GM18499 (cell line): ENCODE measurements around the gene FBXO5.

Experiments used
- ATAC-seq: cut with Tn5 transposase; IDR thresholded peaks from one replicate; pipeline ENCODE4 v1.9.1; 2021; ENCODE audit warnings: moderate number of reproducible peaks; ENCODE audit not compliant: insufficient read depth, unreplicated experiment

Gene FBXO5

DNA sequence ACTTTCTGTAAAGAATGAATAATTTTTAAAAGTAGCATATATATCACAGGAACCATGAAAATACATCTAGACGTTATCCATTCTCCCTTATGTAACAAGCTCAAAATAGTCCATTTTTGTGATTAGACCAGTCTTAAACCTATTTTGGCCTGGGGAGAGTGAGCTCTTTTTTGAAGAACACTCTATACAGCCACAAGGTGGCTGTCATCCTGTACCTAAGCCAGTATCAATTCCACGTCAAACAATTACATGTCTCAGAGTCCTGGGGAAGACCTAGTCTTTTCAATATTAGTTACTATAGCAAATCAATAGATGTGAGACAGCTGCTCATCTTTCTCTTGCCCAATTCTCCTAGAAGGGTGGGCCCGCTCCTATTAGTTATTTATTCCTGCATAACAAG is 28.4 kb downstream of the FBXO5 start:
- no peak for ATAC-seq

DNA sequence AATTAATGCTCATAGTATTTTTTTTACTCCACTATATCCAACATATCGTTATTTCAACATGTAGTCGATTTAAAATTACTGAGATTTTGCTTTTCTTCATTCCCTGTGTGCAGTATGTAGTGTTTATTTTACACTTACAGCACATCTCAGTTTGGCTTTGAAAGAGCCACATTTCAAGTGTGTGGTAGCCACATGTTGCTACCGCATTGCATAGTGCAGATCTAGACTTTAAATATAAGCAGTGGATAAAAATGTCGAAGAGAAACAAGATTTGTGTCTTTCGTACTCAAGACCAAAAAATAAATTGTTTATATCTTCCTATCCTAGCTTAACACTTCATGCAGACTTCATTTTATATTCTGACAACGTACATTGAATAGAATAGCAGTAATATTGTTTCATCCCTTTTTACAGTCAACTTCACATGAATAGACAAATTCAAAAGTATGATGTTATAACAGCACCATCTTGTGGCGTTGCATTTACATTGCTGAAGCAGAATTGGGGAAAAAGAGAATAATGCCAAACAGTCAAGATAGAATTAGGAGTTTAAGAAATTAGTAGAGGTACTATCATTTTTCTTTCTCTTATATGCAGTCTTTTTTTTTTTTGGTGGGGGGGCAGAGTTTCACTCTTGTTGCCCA is 29.9 kb downstream of the FBXO5 start:
- ATAC-seq = no peak

DNA sequence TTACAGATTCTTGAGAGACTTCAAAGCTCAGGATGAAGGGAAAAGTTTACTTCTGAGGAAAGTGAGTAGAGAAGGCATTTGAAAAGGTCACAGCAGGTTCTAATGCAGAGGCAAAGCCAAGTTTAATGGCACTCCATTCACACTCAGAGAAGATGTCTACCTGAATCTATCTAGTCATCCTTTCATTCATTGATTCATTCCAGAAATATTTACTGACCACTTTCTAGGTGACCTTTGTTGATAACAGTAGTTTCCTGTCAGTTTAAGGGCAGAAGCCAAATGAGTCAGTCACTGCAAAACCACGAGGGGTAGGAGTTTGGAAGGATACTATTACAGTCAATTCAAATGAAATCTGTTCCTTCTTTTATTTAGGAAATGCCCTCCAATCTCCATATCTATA is 30.8 kb downstream of the FBXO5 start:
- ATAC-seq = no peak

DNA sequence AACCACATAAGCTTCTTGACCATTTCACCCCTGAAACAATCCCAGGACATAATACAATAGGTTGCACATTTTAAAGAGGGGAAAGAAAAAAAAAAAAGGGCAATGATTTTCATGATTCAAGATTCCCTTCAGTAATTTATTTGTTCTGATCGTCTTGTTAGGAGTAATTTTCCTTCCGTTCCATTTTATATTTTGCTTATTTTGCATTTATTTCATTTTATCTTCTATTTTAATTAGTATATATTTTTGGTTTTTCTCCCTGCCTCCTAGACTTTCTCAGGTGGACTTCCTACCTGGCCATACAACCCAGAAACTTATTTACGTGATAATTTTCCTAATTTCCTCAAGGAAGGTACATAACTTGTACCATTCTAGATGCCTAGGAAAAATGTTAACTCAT is 32.6 kb downstream of the FBXO5 start:
- no peak for ATAC-seq

DNA sequence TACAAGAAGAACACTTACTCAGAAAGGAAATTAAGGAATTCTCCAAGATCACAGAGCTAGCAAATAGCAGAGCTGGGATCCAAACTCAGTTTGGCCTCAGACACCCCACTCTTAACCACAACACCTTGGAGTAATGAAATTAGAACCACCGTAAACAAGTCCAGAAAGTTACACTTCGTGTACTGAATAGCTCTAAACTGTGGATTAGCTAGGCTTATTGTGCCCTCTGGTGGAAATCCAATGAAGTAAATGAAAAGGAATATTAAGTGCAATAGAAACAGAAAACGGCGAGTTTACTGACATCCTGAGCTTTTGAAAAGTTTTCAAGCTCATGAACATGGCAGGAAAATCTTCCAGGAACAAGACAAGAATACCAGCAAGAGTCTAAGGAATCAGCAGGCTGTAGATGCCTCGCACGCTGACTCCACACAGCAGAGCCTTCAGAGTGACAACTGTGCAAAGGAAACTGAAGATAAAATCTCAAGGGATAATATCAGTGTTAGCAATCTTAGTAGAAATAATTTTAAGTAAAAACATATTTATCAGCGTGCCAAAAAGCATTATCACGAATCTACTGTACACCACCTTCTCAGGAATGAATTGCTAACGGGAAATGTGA is 34.6 kb downstream of the FBXO5 start:
- peak; percentile 67 for ATAC-seq

DNA sequence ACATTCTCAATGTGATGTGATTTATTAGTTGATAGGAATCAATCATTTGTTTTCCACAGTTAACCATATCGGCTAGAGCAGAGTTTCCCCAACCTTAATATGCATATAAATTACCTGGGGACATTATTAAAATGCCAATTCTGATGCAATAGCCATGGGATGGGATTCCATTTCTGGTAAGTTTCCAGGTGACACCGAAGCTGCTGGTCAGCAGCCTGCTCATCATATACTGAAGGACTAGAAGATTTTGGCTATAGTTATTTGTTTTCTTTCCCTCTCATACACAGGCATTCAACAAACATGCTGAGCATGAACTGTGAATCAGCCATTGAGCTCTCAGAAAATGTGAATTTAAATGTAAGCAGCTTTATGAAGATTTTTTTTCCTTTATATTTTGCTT is 35.8 kb downstream of the FBXO5 start:
- no peak for ATAC-seq

DNA sequence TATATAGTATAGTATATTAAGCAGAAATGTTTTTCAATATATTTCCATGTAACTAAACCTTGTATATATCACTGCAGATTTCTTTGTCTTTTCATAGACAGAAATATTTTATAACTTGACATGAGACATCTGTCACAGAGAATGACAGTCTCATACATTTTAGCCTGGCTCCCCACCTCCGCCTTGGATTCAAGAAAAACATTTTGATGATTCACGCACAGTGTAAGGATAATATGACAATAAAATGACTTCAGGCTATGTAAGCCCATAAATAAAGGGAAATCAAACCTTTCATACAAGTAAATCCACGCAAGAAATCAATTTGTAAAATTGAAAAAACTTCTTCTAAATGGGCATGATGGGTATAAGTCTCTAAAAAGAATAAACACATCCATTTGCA is 36.4 kb downstream of the FBXO5 start:
- no peak for ATAC-seq

DNA sequence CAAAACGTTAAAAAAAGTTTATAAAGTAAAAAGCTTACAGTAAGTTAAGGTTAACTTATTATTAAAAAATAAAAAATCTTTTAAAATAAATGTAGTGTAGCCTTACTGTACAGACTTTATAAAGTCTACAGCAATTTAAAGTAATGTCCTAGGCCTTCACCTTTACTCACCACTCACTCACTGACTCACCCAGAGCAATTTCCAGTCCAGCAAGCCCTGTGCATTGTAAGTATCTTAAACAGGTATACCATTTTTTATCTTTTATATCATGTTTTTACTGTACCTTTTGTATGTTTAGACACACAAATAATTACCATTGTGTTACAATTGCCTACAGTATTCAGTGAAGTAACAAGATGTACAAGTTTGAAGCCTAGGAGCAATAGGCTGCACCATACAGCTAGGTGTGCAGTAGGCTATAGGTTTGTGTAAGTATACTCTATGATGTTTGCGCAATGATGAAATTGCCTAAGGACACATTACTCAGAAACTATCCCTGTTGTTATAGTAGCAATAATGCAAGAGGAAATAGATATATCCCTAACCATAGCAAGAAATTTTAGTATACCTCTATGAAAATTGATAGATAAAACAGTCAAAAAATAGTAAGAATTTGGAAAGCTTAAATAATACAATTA is 39.5 kb downstream of the FBXO5 start:
- ATAC-seq = no peak

DNA sequence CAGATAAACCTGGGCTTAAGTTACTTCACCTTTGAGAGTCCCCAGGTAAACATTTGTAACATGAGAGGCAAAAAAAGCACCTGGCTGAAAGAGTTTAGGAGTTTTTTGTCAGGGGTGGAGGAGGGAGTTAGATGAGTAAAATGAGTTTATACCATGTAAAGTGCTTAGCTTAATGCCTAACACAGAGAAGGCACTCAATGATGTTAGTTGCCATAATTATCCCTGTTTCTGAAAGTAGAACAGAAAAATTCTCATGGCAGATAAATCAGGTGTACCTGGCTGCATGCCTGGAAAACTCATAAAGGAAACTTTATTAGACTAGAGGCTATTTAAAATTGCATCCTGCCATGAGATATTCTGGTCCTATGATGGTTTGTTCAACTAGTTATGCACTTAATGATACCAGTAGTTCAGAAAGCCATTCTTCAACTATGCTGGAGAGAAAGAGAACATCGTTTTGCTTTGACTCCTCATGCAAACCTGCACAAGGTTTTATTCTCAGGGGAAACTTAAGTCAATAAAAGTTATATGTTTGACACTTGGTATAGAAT is 40.4 kb downstream of the FBXO5 start:
- no peak for ATAC-seq

DNA sequence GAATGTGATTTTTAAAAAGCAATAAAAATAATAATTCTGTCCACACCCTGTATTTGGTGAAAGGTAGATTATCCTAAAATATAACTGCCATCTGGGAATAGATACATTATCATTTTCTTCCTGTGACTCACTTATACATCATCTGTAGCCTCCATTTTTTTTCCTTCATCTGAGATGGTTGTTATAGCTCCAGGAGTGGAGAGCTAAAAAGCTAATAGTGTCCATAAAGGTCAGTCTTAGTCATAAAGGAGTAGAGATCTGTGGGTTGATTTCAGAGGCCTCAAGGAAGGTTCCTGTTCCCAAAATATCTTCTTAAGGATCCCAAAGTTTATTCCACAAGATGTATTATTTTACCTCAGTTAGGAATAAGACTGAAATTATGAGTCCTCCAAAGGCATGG is 41.1 kb downstream of the FBXO5 start:
- no peak for ATAC-seq

DNA sequence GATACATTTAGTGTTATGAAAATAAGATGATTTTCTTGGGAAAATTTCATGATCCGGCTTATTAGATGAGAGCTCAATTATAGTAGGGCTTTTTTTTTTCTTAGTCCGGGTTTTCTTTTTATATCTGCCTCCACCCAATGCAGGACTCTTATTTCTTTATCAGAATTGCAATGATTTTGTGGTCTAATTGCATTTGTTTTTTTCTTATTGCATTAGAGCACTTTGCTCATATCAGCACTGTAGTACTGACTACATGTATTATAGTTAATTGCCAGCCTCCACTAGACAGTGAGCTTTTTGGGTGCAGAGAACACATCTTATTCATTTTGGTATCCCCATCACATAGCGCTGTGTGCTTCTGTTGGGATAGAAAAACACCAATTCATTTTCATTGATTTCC is 50.0 kb downstream of the FBXO5 start:
- ATAC-seq = no peak

DNA sequence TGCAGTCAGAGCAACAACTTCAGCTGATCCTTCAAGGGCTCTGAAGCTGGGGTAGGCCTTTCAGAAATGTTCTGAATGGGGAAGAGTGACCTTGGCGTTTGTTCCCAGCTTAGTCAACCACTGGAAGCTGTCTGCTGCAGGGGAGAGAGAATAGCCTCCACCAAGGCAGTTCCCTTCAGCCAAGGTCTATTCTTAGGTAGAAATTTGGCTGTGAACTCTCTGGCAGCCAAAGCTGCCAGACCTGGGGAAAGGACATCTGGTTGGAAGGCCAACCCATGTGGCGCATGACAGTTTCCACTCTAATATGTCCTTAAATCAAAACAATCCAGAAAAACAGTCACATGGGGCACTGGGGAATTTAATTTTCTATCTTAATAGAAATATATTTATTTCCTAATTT is 60.1 kb downstream of the FBXO5 start:
- no peak for ATAC-seq
